B cell (primary cell): ENCODE measurements around the gene RPS15. TPM values are rescaled to one million over a fixed set of nuclear protein-coding genes. Genes with fewer than 3 reads are reported as not detected.

Experiments
- ATAC-seq: fragments of 200-7000 bp; cut with Tn5 transposase; one replicate; pipeline ENCODE4 v1.10.0; 2021; ENCODE audit warnings: low read depth, mild to moderate bottlenecking, moderate number of reproducible peaks, moderate library complexity
- CTCF ChIA-PET: fragments of 350-600 bp; sonication (Branson Sonifier 250); formaldehyde crosslinking; loops from one replicate; lab custom pipeline; 2021; ENCODE audit warnings: antibody characterized with exemption, inconsistent platforms; lab: Charles Lee
- POLR2A ChIA-PET: fragments of 350-600 bp; sonication (Branson Sonifier 250); formaldehyde crosslinking; loops from one replicate; lab custom pipeline; 2021; ENCODE audit warnings: antibody characterized with exemption; lab: Charles Lee
- DNase-seq: peaks from one replicate; pipeline ENCODE4 v3.0.0; 2013
- H2AFZ ChIP-seq: 2 replicates; pipeline ENCODE4 v1.6.1; 2012; ENCODE audit warnings: mild to moderate bottlenecking, low read depth, low read length; ENCODE audit not compliant: insufficient read depth, poor library complexity, severe bottlenecking
- H3K27ac ChIP-seq, 2 donors: 1 replicate in 1 of 2; 2 replicates in 1 of 2; pipeline ENCODE4 v1.5.1; 2012 to 2013; ENCODE audit warnings: low read length in 2 of 2, mild to moderate bottlenecking in 2 of 2, moderate library complexity in 1 of 2
- H3K27me3 ChIP-seq, 4 experiments: fragments of 200-600 bp in 1 of 4; sonication (generic) in 1 of 4; replicated peaks in 1 of 4; 1 replicate in 2 of 4; 2 replicates in 2 of 4; pipeline versions ENCODE4 v1.6.1 to v1.7.0; 2013 to 2016; ENCODE audit warnings: low read length in 3 of 4, mild to moderate bottlenecking in 2 of 4, mixed read lengths in 1 of 4, moderate library complexity in 1 of 4; ENCODE audit not compliant: insufficient read depth in 4 of 4, control insufficient read depth in 3 of 4; ENCODE audit errors: control extremely low read depth in 1 of 4
- H3K36me3 ChIP-seq, 2 experiments: replicated peaks in 1 of 2; 1 replicate in 1 of 2; 2 replicates in 1 of 2; pipeline versions ENCODE4 v1.6.1 to v1.7.1; 2013; ENCODE audit warnings: low read length in 1 of 2; ENCODE audit not compliant: insufficient read depth in 2 of 2, control insufficient read depth in 1 of 2; ENCODE audit errors: control extremely low read depth in 1 of 2, extremely low read depth in 1 of 2
- H3K4me1 ChIP-seq, 2 donors: fragments of 200-600 bp in 1 of 2; sonication (generic) in 1 of 2; 1 replicate in 1 of 2; 2 replicates in 1 of 2; pipeline versions ENCODE4 v1.5.1 to v1.6.1; 2013 to 2017; ENCODE audit warnings: low read length in 2 of 2; ENCODE audit not compliant: control insufficient read depth in 2 of 2, insufficient read depth in 2 of 2
- H3K4me2 ChIP-seq: replicated peaks from 2 replicates; pipeline ENCODE3; 2012; ENCODE audit warnings: mild to moderate bottlenecking, low read depth, low read length; ENCODE audit not compliant: poor library complexity, severe bottlenecking
- H3K4me3 ChIP-seq, 5 experiments: fragments of 200-600 bp in 1 of 5; sonication (generic) in 1 of 5; 1 replicate in 3 of 5; 2 replicates in 2 of 5; pipeline versions ENCODE4 v1.5.1 to v1.7.0; 2011 to 2016; ENCODE audit warnings: low read length in 4 of 5, mild to moderate bottlenecking in 4 of 5, low read depth in 2 of 5, control low read depth in 1 of 5, moderate library complexity in 1 of 5; ENCODE audit not compliant: insufficient read depth in 1 of 5; ENCODE audit errors: control extremely low read depth in 1 of 5, extremely low read depth in 1 of 5
- H3K79me2 ChIP-seq: fragments of 200-600 bp; sonication (generic); one replicate; pipeline ENCODE4 v1.6.0; 2016; ENCODE audit warnings: low read length; ENCODE audit not compliant: control insufficient read depth, insufficient read depth
- H3K9ac ChIP-seq: fragments of 200-600 bp; sonication (generic); 2 replicates; pipeline ENCODE4 v1.6.1; 2017; ENCODE audit warnings: mild to moderate bottlenecking, low read length, moderate library complexity
- H3K9me3 ChIP-seq, 3 donors: one replicate each; pipeline versions ENCODE4 v1.6.1 to v1.7.1; 2013; ENCODE audit warnings: low read length in 2 of 3; ENCODE audit not compliant: control insufficient read depth in 2 of 3, insufficient read depth in 1 of 3; ENCODE audit errors: control extremely low read depth in 1 of 3
- H4K20me1 ChIP-seq: 2 replicates; pipeline ENCODE4 v1.6.0; 2012; ENCODE audit warnings: mild to moderate bottlenecking, low read length; ENCODE audit not compliant: insufficient read depth, control insufficient read depth, poor library complexity, severe bottlenecking
- H3K27ac Mint-ChIP-seq: one replicate; pipeline ENCODE4 v1.8.0; 2021; ENCODE audit warnings: mixed read lengths
- H3K27me3 Mint-ChIP-seq: one replicate; pipeline ENCODE4 v1.8.0; 2021; ENCODE audit warnings: mixed read lengths
- H3K4me1 Mint-ChIP-seq: one replicate; pipeline ENCODE4 v1.8.0; 2021; ENCODE audit warnings: mixed read lengths
- H3K4me3 Mint-ChIP-seq: one replicate; pipeline ENCODE4 v1.8.0; 2021; ENCODE audit warnings: mixed read lengths
- H3K9me3 Mint-ChIP-seq: one replicate; pipeline ENCODE4 v1.8.0; 2022; ENCODE audit warnings: mixed read lengths; ENCODE audit not compliant: insufficient read depth
- EZH2 ChIP-seq: IDR thresholded peaks from 2 replicates; pipeline ENCODE4 v1.6.1; 2012; ENCODE audit warnings: borderline replicate concordance, low read depth, mild to moderate bottlenecking, moderate library complexity, low read length; ENCODE audit not compliant: insufficient read depth, poor library complexity, severe bottlenecking
- WGBS: methylation state at CpG from one replicate; pipeline ENCODE4 v1.1.5; 2013; ENCODE audit warnings: missing lambda C conversion rate; ENCODE audit not compliant: insufficient coverage; 5-methylcytosine and 5-hydroxymethylcytosine counted together
- intact Hi-C: fragments of 100-400 bp; cut with micrococcal nuclease; formaldehyde crosslinking; loops from one replicate; pipeline ENCODE4 v1.10.0; 2022
- polyA plus RNA-seq: library from polyadenylated mRNA; depleted of rRNA; stranded (reverse); fragments of >200 nt; gene quantifications from 2 replicates; pipeline ENCODE4 v1.2.3, GENCODE V29; 2012
- total RNA-seq, 2 donors: library from RNA; stranded (reverse); fragments of 120-200 nt in 1 of 2; gene quantifications; 1 replicate in 1 of 2; 2 replicates in 1 of 2; pipeline versions ENCODE4 v1.2.3 to v1.2.4, GENCODE V29; 2013 to 2022
- TF ChIP-seq, protein P1 (sequence below): fragments of 200-600 bp; IDR thresholded peaks from one replicate; pipeline ENCODE4 v1.8.0; 2022; ENCODE audit warnings: antibody characterized with exemption, mild to moderate bottlenecking

Gene RPS15
- total and polyA plus RNA-seq, 2 donors (not counting 1 experiment from before 2014, with no cell fraction given), result 1,520 to 6,007 TPM

- Histone ChIP-seq H3K36me3 (peaks cover 0 to 66% of the 10 kb centered on the region in 2 experiments), H3K79me2 (peaks cover 28% of the 10 kb centered on the region), H3K27me3 (no peaks in the 10 kb centered on the region), H3K4me2 (no peak overlapping the region), H3K27ac (no peak overlapping the region), H2AFZ (no peak overlapping the region), H4K20me1 (peaks cover 60% of the 10 kb centered on the region), H3K4me1 (no peaks in the 10 kb centered on the region), H3K9me3 (no peaks in the 10 kb centered on the region), H3K9ac (no peak overlapping the region), H3K4me3 (no peak overlapping the region)
- no peak overlapping the region for H3K27ac Mint-ChIP-seq
- ATAC-seq, result no peak
- intact Hi-C loops, result no loop called here
- POLR2A ChIA-PET, result interaction anchor here (0.6 kb wide), 1 partner anchor 13 kb away, joined by 13 read pairs; no protein-coding TSS in a partner anchor
- 93% methylated on average over 24 of the region's 24 CpGs for WGBS
- H3K4me3 Mint-ChIP-seq, result no peak overlapping the region
- DNase-seq, result no peak
- H3K9me3 Mint-ChIP-seq, result no peaks in the 10 kb centered on the region
- TF ChIP-seq, protein P1, sequence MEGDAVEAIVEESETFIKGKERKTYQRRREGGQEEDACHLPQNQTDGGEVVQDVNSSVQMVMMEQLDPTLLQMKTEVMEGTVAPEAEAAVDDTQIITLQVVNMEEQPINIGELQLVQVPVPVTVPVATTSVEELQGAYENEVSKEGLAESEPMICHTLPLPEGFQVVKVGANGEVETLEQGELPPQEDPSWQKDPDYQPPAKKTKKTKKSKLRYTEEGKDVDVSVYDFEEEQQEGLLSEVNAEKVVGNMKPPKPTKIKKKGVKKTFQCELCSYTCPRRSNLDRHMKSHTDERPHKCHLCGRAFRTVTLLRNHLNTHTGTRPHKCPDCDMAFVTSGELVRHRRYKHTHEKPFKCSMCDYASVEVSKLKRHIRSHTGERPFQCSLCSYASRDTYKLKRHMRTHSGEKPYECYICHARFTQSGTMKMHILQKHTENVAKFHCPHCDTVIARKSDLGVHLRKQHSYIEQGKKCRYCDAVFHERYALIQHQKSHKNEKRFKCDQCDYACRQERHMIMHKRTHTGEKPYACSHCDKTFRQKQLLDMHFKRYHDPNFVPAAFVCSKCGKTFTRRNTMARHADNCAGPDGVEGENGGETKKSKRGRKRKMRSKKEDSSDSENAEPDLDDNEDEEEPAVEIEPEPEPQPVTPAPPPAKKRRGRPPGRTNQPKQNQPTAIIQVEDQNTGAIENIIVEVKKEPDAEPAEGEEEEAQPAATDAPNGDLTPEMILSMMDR, result no peak
- no peak for TF ChIP-seq EZH2
- CTCF ChIA-PET, result no interaction called here
- H3K4me1 Mint-ChIP-seq, result no peaks in the 10 kb centered on the region
- no peaks in the 10 kb centered on the region for H3K27me3 Mint-ChIP-seq
Observed at GRCh38 chr19:1431759-1432506, 6.3 kb upstream of the RPS15 start.

DNA sequence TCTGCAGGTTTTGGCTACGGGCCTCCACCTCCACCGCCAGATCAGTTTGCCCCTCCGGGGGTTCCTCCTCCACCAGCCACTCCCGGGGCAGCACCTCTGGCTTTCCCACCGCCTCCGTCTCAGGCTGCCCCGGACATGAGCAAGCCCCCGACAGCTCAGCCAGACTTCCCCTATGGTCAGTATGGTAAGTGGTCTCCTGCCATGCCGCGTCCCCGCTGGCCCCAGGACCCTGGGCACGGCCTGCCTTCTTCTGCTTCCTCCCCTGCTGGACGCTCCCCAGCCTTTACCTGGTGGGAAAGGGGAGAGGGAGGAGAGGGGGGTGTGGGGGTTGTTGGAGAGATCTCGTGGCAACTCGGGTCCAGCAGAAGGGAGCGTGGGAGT lies 5.7 kb upstream of the RPS15 start:
- no peak overlapping the region for H3K4me3 ChIP-seq
- WGBS, result 96% methylated on average over 8 of the region's 16 CpGs
- intact Hi-C loops, result no loop called here
- no peak overlapping the region for H3K4me2 ChIP-seq
- H3K36me3 ChIP-seq, result peaks cover 0 to 66% of the 10 kb centered on the region in 2 experiments
- CTCF ChIA-PET, result no interaction called here
- Mint-ChIP-seq H3K4me3 (no peak overlapping the region), H3K4me1 (no peaks in the 10 kb centered on the region), H3K9me3 (no peaks in the 10 kb centered on the region), H3K27me3 (no peaks in the 10 kb centered on the region), H3K27ac (no peak overlapping the region)
- H3K79me2 ChIP-seq, result peaks cover 28% of the 10 kb centered on the region
- no peak overlapping the region for H3K9ac ChIP-seq
- no peak overlapping the region for H2AFZ ChIP-seq
- TF ChIP-seq, protein P1, result no peak
- TF ChIP-seq EZH2, result no peak
- POLR2A ChIA-PET, result no interaction called here
- no peaks in the 10 kb centered on the region for H3K27me3 ChIP-seq
- peaks cover 54% of the 10 kb centered on the region for H4K20me1 ChIP-seq
- DNase-seq (no peak), ATAC-seq (no peak)
- H3K4me1 ChIP-seq, result no peaks in the 10 kb centered on the region
- no peak overlapping the region for H3K27ac ChIP-seq
- no peaks in the 10 kb centered on the region for H3K9me3 ChIP-seq
